H1 (cell line): ENCODE results near the gene DNASE1L1. TPM values are rescaled to one million over a fixed set of nuclear protein-coding genes. Genes with fewer than 3 reads are reported as not detected.

ENCODE experiments used
- CTCF ChIA-PET: fragments of 300-600 bp; sonication (Branson Sonifier 250); formaldehyde crosslinking; loops from one replicate; lab custom pipeline; 2021; ENCODE audit not compliant: partially characterized antibody; lab: Charles Lee
- POLR2A ChIA-PET: fragments of 300-600 bp; sonication (Branson Sonifier 250); formaldehyde crosslinking; loops from one replicate; lab custom pipeline; 2021; ENCODE audit warnings: inconsistent platforms; ENCODE audit not compliant: partially characterized antibody; lab: Charles Lee
- DNase-seq, 2 experiments: peaks; one replicate each; pipeline versions ENCODE4 v3.0.0 to v3.0.0-alpha.2; 2010 to 2022; ENCODE audit warnings: low spot score in 2 of 2, low read depth in 1 of 2, mixed read lengths in 1 of 2
- FAIRE-seq: peaks from 2 replicates; lab custom pipeline; 2011; peaks lifted over from hg19 to GRCh38; lab: Jason Lieb, UNC
- H2AFZ ChIP-seq: 2 replicates; pipeline ENCODE4 v1.8.1; 2012; ENCODE audit warnings: low read length, inconsistent platforms
- H2AK5ac ChIP-seq: 2 replicates; pipeline ENCODE4 v1.6.1; 2013; ENCODE audit warnings: low read depth, low read length
- H2BK120ac ChIP-seq: replicated peaks from 2 replicates; pipeline ENCODE3; 2013; ENCODE audit warnings: low read depth, low read length, inconsistent platforms
- H2BK12ac ChIP-seq: 2 replicates; pipeline ENCODE4 v1.6.1; 2013; ENCODE audit warnings: low read depth, low read length
- H2BK15ac ChIP-seq: 2 replicates; pipeline ENCODE4 v1.6.1; 2013; ENCODE audit warnings: low read length
- H2BK20ac ChIP-seq: 2 replicates; pipeline ENCODE4 v1.6.1; 2013; ENCODE audit warnings: low read length
- H2BK5ac ChIP-seq: 2 replicates; pipeline ENCODE4 v1.6.1; 2013; ENCODE audit warnings: low read depth, low read length
- H3K14ac ChIP-seq: 2 replicates; pipeline ENCODE4 v1.6.1; 2013; ENCODE audit warnings: inconsistent platforms; ENCODE audit not compliant: insufficient read length
- H3K18ac ChIP-seq: 2 replicates; pipeline ENCODE4 v1.6.1; 2013; ENCODE audit warnings: low read length; ENCODE audit errors: extremely low read depth
- H3K23ac ChIP-seq: 2 replicates; pipeline ENCODE4 v1.6.1; 2013; ENCODE audit warnings: inconsistent platforms; ENCODE audit not compliant: insufficient read length
- H3K23me2 ChIP-seq: 2 replicates; pipeline ENCODE4 v1.6.1; 2013; ENCODE audit warnings: low read depth, low read length
- H3K27ac ChIP-seq: 2 replicates; pipeline ENCODE4 v1.6.1; 2011; ENCODE audit warnings: low read depth, low read length, inconsistent platforms
- H3K27me3 ChIP-seq, 4 experiments: replicated peaks in 1 of 4; 1 replicate in 1 of 4; 2 replicates in 3 of 4; pipeline versions ENCODE4 v1.6.1 to v1.8.1; 2011 to 2013; ENCODE audit warnings: low read length in 3 of 4, mild to moderate bottlenecking in 3 of 4, inconsistent platforms in 2 of 4, mixed read lengths in 2 of 4, moderate library complexity in 1 of 4; ENCODE audit not compliant: control insufficient read depth in 3 of 4, insufficient read depth in 3 of 4; ENCODE audit errors: extremely low read depth in 1 of 4
- H3K36me3 ChIP-seq, 4 experiments: 2 replicates each; pipeline versions ENCODE4 v1.6.1 to v1.8.1; 2011 to 2013; ENCODE audit warnings: mild to moderate bottlenecking in 4 of 4, low read length in 3 of 4, moderate library complexity in 2 of 4, control low read depth in 1 of 4, inconsistent platforms in 1 of 4; ENCODE audit not compliant: insufficient read depth in 4 of 4, control insufficient read depth in 2 of 4
- H3K4ac ChIP-seq: replicated peaks from 2 replicates; pipeline ENCODE3; 2013; ENCODE audit warnings: low read length, low read depth, mixed read lengths, inconsistent platforms; ENCODE audit not compliant: insufficient read length
- H3K4me1 ChIP-seq, 4 experiments: replicated peaks in 1 of 4; 1 replicate in 1 of 4; 2 replicates in 3 of 4; pipeline versions ENCODE4 v1.6.1 to v1.8.1; 2011 to 2013; ENCODE audit warnings: low read length in 3 of 4, inconsistent platforms in 2 of 4, mixed read lengths in 1 of 4; ENCODE audit not compliant: insufficient read depth in 4 of 4, control insufficient read depth in 3 of 4
- H3K4me2 ChIP-seq, 2 experiments: 2 replicates each; pipeline versions ENCODE4 v1.6.1 to v1.8.1; 2011 to 2013; ENCODE audit warnings: low read depth in 2 of 2, low read length in 2 of 2, control low read depth in 1 of 2, inconsistent platforms in 1 of 2, mild to moderate bottlenecking in 1 of 2; ENCODE audit not compliant: insufficient read depth in 1 of 2
- H3K4me3 ChIP-seq, 4 experiments: fragments of 200-600, 300-600 bp in 1 of 4; sonication (generic), shearing (Covaris generic), sonication (Bioruptor Twin) in 1 of 4; 2 replicates each; pipeline versions ENCODE4 v1.5.1 to v1.8.1; 2011 to 2016; ENCODE audit warnings: low read length in 4 of 4, low read depth in 3 of 4, control low read depth in 2 of 4, inconsistent platforms in 2 of 4, mild to moderate bottlenecking in 2 of 4, mixed read lengths in 1 of 4, moderate library complexity in 1 of 4; ENCODE audit not compliant: insufficient read depth in 2 of 4; ENCODE audit errors: extremely low read depth in 1 of 4
- H3K56ac ChIP-seq: replicated peaks from 2 replicates; pipeline ENCODE3; 2013; ENCODE audit warnings: low read depth, mild to moderate bottlenecking, mixed read lengths, low read length, inconsistent platforms; ENCODE audit not compliant: insufficient read length
- H3K79me1 ChIP-seq: 2 replicates; pipeline ENCODE4 v1.6.1; 2013; ENCODE audit warnings: low read depth, low read length, control low read depth
- H3K79me2 ChIP-seq, 2 experiments: 2 replicates each; pipeline versions ENCODE4 v1.6.1 to v1.8.1; 2012 to 2013; ENCODE audit warnings: low read length in 2 of 2, mild to moderate bottlenecking in 2 of 2, inconsistent platforms in 1 of 2; ENCODE audit not compliant: insufficient read depth in 2 of 2, control insufficient read depth in 1 of 2
- H3K9ac ChIP-seq, 4 experiments: replicated peaks in 1 of 4; 1 replicate in 1 of 4; 2 replicates in 3 of 4; pipeline versions ENCODE4 v1.6.1 to v1.8.1; 2011 to 2013; ENCODE audit warnings: low read depth in 3 of 4, low read length in 3 of 4, control low read depth in 2 of 4, mild to moderate bottlenecking in 2 of 4, moderate library complexity in 2 of 4, inconsistent platforms in 1 of 4; ENCODE audit errors: extremely low read depth in 1 of 4
- H3K9me3 ChIP-seq, 2 experiments: 2 replicates each; pipeline versions ENCODE4 v1.6.1 to v1.8.1; 2012 to 2013; ENCODE audit warnings: mild to moderate bottlenecking in 2 of 2, moderate library complexity in 2 of 2, control low read depth in 1 of 2, inconsistent platforms in 1 of 2, low read depth in 1 of 2, low read length in 1 of 2, mixed read lengths in 1 of 2; ENCODE audit not compliant: insufficient read depth in 2 of 2
- H4K20me1 ChIP-seq, 2 experiments: replicated peaks in 1 of 2; 2 replicates each; pipeline versions ENCODE3 to v1.8.1; 2011 to 2013; ENCODE audit warnings: inconsistent platforms in 2 of 2, low read length in 2 of 2, mild to moderate bottlenecking in 1 of 2; ENCODE audit not compliant: insufficient read depth in 2 of 2, control insufficient read depth in 1 of 2
- H4K5ac ChIP-seq: 2 replicates; pipeline ENCODE4 v1.6.1; 2013; ENCODE audit warnings: low read length, low read depth, mixed read lengths, inconsistent platforms; ENCODE audit not compliant: insufficient read length
- H4K8ac ChIP-seq: 2 replicates; pipeline ENCODE4 v1.8.0; 2013; ENCODE audit warnings: mild to moderate bottlenecking, moderate library complexity, low read length, inconsistent platforms; ENCODE audit not compliant: insufficient read depth; ENCODE audit errors: extremely low read depth
- H4K91ac ChIP-seq: replicated peaks from 2 replicates; pipeline ENCODE3; 2013; ENCODE audit warnings: low read length, mixed read lengths, inconsistent platforms; ENCODE audit not compliant: insufficient read length
- NRF1 ChIP-seq: IDR thresholded peaks from 2 replicates; pipeline ENCODE4 v1.6.1; 2011; ENCODE audit warnings: mild to moderate bottlenecking, low read depth, low read length, improper control_type of control experiment
- SRF ChIP-seq: IDR thresholded peaks from 2 replicates; pipeline ENCODE4 v1.6.1; 2011; ENCODE audit warnings: mild to moderate bottlenecking, low read depth, low read length, moderate library complexity
- whole genome bisulfite sequencing, 2 experiments: shearing (Covaris generic) in 1 of 2; methylation state at CpG; one replicate each; pipeline versions ENCODE4 v1.1.6 to v1.1.7; 2013 to 2015; ENCODE audit warnings: low lambda C conversion rate in 2 of 2, mixed read lengths in 2 of 2, inconsistent platforms in 1 of 2, low coverage in 1 of 2, missing lambda C conversion rate in 1 of 2; ENCODE audit not compliant: insufficient replicate concordance in 2 of 2, insufficient coverage in 1 of 2, insufficient read length in 1 of 2; ENCODE audit errors: extremely low coverage in 1 of 2, missing lambda C conversion rate in 1 of 2; 5-methylcytosine and 5-hydroxymethylcytosine counted together
- polyA plus RNA-seq, 7 experiments: library from polyadenylated mRNA; depleted of rRNA in 3 of 7; stranded (reverse) in 5 of 7; unstranded in 2 of 7; fragments of >200 nt in 5 of 7; fragments of 200-250 nt in 2 of 7; gene quantifications; 1 replicate in 5 of 7; 2 replicates in 1 of 7; 4 replicates in 1 of 7; pipeline versions ENCODE4 v1.2.1 to v1.2.3, GENCODE V29; 2011 to 2013; ENCODE audit warnings: missing spikeins in 2 of 7, mixed read lengths in 2 of 7
- total RNA-seq: library from RNA; stranded (reverse); fragmentation: NEBNext Ultra II Directional; extraction: Animal tissue kit (Norgen Biotek cat#: 25700); gene quantifications from 2 replicates; pipeline ENCODE4 v1.2.1, GENCODE V29; 2021

The DNASE1L1 gene
- total and polyA plus RNA-seq, 2 of the 8 experiments (the other 6 are each of a cell fraction or from before 2014, with no cell fraction given) = 8.7 to 30.0 TPM

GRCh38 chrX:154430916-154431315 lies 21.9 kb upstream of the DNASE1L1 start:
- TF ChIP-seq SRF = no peak
- no peak for TF ChIP-seq NRF1
- no peak overlapping the region for H2BK20ac ChIP-seq
- FAIRE-seq (no peak), DNase-seq (no peak)
- H4K8ac ChIP-seq = no peak overlapping the region
- H3K4ac ChIP-seq = no peak overlapping the region
- no peak overlapping the region for H3K9ac ChIP-seq
- H4K91ac ChIP-seq = no peak overlapping the region
- peaks cover 0 to 4% of the 10 kb centered on the region in 2 experiments for H4K20me1 ChIP-seq
- no peaks in the 10 kb centered on the region for H3K4me1 ChIP-seq
- no peaks in the 10 kb centered on the region for H3K79me1 ChIP-seq
- no peak overlapping the region for H2BK12ac ChIP-seq
- H2BK120ac ChIP-seq = no peak overlapping the region
- 90% methylated on average over 6 of the region's 7 CpGs; no CpG with 5 or more reads in 1 of the 2 experiments for WGBS, 2 experiments
- peaks cover 4% of the 10 kb centered on the region; the same call in 1 of the 2 replicates for H3K23me2 ChIP-seq
- H3K27me3 ChIP-seq = no peaks in the 10 kb centered on the region
- H2BK15ac ChIP-seq = no peak overlapping the region
- POLR2A ChIA-PET = interaction anchor here (0.9 to 2.0 kb wide), 3 partner anchors 15 to 33 kb away, joined by 3 to 7 read pairs (median 4); partner anchors contain the start of genes DNASE1L1 and RPL10
- H3K27ac ChIP-seq = no peak overlapping the region
- H2AFZ ChIP-seq = no peak overlapping the region
- no peak overlapping the region for H3K4me2 ChIP-seq
- no peak overlapping the region for H4K5ac ChIP-seq
- no peaks in the 10 kb centered on the region for H3K9me3 ChIP-seq
- no peak overlapping the region for H2BK5ac ChIP-seq
- peaks cover 0 to 14% (median 7%) of the 10 kb centered on the region in 4 experiments; a peak in 5 of 8 replicates for H3K36me3 ChIP-seq
- no peak overlapping the region for H3K4me3 ChIP-seq
- H3K79me2 ChIP-seq = peaks cover 3 to 9% of the 10 kb centered on the region in 2 experiments; a peak in 2 of 4 replicates
- CTCF ChIA-PET = interaction anchor here (0.6 to 1.9 kb wide), 2 partner anchors 29 to 77 kb away, joined by 3 to 7 read pairs; no protein-coding TSS in a partner anchor
- H3K56ac ChIP-seq = no peak overlapping the region
- H3K18ac ChIP-seq = no peak overlapping the region
- no peak overlapping the region for H2AK5ac ChIP-seq
- H3K14ac ChIP-seq = no peak overlapping the region
- no peak overlapping the region for H3K23ac ChIP-seq
